Uterus (tissue), 2 donors: Measurements from ENCODE around the gene RFX2.

Experiments used
- CTCF ChIP-seq, 4 experiments: fragments of 200-600 bp in 2 of 4; fragments of 450-650 bp in 2 of 4; sonication (generic) in 2 of 4; IDR thresholded peaks; one replicate each; pipeline ENCODE4 v1.5.1; 2016 to 2019; ENCODE audit warnings: antibody characterized with exemption in 4 of 4, mild to moderate bottlenecking in 2 of 4, moderate library complexity in 1 of 4
- POLR2A ChIP-seq, 2 donors: fragments of 450-650 bp; IDR thresholded peaks; one replicate each; pipeline ENCODE4 v1.6.1; 2016; ENCODE audit warnings: antibody characterized with exemption in 2 of 2, mild to moderate bottlenecking in 1 of 2, moderate library complexity in 1 of 2

DNA sequence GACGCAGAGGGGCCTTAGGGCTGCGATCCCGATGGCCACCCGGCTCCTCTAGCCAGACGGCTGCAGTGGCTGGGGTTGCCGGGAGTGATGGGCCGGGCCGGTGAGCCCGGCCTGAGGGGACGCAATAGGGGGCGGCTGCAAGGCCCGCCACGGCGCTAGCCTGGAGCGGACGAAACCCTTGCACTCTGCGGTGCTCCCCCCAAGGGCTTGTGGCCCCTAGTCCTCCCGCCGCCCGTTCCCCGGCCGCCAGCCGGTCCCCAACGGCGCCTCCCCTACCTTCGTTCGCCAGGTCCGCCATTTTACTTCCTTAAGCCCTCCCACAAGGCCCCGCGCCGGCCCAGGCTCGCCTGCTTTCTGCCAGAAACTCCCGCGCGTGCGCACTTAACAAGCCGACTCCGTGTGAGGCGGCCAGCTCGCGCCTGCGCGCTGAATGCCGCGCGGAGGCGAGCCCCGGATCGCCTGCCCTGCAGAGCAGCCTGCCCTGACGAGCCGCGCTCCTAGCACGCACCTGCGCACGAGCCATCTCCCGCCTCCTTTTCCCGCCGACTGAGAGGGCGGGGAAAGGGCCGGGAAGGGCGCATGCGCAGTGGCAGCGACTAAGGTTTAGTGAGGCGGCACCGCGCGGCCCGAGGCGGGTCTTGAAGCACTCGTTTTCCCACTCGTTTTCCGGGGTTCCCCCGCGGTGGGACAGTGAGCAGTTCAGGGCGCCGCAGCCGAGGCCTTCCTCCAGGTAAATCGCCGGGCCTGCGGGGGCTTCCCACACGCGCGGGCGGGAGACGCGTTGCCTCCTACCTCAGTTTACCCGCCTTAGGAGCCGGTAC, 132.3 kb downstream of the RFX2 start, which contains the start of gene RANBP3:
- TF ChIP-seq CTCF (IDR thresholded peaks at IDR 0.05) (peak in 2 of 4 experiments; percentile 20 to 43), POLR2A (IDR thresholded peaks at IDR 0.05) (peak; percentile 76 to 81)
